ENCODE measurements around the gene KIAA1671. TPM values are rescaled to one million over a fixed set of nuclear protein-coding genes. Genes with fewer than 3 reads are reported as not detected.

The KIAA1671 gene
- total RNA-seq (2022; extraction: Qiagen RNA extraction; ENCODE audit: low read depth), result 10.0 to 15.0 TPM (median 13.2 TPM) in 5 replicates

DNA sequence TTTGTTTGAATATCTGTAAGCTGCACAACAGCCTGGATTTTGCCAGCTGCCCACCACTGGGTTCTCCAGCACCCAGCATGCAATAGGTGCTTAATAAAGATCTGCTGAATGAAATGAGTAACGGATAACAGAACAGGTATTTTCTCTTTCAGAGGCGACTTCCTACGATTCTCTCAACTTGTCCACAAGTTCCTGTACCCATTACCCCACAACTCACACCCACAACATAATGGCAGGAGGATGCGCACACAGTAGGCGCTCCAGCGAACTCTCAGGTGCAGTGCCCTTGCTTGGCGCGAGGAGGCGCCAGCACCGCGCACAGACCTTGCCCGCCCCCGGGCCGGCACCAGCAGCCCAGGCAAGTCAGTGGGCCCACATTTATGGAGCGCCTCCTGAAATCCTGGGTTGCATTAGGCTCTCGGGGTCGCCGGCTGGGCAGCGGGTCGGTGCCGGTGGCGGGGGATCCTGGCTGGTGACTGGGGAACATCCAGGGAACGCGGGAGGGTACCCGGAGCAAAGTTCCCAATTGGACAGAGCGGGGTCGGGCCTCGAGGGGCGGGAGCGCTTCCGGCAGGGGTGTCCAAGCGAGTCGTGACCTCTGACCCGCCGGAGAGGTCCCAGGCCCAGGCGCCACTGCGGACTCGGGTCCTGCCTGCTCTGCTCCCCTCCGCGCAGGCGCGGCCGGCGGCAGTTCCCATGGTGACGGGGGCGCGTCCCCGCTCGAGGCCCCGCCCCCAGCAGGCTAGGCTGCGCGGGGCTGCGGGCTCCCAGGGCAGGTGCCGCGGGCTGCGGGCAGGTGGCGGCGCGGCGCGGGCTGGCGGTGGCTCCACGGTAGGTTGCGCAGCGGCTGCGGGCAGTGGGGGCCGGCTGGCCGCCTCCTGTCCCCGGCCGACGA lies at the start of gene KIAA1671:
Gene KIAA1671, plus strand, starts transcription at position 775 of the 895 bp plus-strand sequence. CDS start 75,284 bp downstream, outside the sequence.

DNA sequence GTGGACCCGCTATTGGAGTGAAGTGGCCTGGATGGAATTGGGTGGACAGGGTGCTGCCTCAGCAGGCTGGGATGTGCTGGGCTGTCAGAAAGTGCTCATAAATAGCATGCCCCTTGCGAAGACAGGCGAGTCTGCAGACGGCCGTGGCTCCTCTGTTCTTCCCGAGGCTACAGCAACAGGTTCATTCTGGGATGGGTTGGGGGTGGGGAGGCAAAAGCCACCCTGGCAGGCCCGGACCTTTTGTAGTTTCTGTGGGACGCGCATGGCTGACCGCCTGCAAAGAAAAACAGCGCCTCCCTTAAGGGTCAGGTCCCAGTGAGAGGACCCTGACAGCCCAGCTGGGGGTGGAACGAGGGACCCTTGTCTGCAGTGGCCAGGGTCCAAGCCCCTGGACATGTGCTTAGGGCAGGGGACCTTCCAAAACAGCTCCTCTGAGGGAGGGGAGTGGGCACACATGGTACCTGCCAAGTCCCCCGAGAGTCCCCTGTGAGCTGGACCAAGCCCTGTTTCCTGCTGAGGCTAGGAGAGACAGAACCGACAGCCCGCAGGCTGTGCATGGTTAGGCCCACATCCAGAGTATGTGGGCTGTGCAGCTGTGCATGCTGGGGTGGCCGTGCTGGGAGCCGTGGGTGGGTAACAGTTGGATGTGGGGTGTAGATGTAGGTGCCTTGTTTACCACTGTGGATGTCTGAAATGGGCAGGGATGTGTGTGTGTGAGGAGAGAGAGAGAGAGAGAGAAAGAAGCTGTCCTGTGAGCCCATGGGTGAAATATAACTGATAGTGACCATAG lies 247.4 kb downstream of the KIAA1671 start, which contains the start of gene CRYBB3:
Gene CRYBB3, plus strand, starts transcription at position 128 of the 790 bp plus-strand sequence. CDS start 1,539 bp downstream, outside the sequence.

DNA sequence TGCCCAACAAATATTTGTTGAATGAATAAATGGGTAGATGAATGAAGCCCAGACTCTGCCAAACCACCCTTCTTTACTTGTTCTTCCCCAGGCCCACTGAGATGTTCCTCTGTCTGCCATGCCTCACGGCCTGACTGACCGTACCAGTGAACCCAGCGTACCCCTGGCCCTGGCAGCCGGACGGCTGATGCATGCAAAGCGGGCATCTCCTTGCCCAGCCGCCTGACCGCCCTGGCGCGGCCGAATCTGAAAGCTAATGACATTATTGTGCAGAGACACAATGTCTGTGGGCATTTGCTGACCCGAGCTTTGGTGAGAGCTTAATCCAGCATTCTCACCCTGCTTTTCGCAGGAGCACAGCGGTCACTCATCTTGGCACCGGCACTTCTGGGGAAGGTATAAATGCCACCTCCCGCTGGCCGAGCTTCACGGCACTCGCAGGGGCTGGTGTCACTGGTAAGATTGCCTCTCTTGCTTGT lies 266.7 kb downstream of the KIAA1671 start, which contains the start of gene CRYBB2:
Gene CRYBB2, plus strand, starts transcription at position 429 of the 479 bp plus-strand sequence. CDS start 1,791 bp downstream, outside the sequence.

Other genes starting within 250 kb of the KIAA1671 start
- not detected in 5 replicates for gene PIWIL3, start 178.0 kb upstream of the KIAA1671 start, total RNA-seq (2022; extraction: Qiagen RNA extraction; ENCODE audit: low read depth)
- 0.15 to 0.96 TPM (median 0.53 TPM) in 5 replicates for gene SGSM1, start 146.5 kb upstream of the KIAA1671 start, total RNA-seq (2022; extraction: Qiagen RNA extraction; ENCODE audit: low read depth)
- gene LHFPL7, start 6.0 kb upstream of the KIAA1671 start, total RNA-seq (2022; extraction: Qiagen RNA extraction; ENCODE audit: low read depth), result not detected in 5 replicates
- 0.19 TPM in 1 of 5 replicates, not detected in the others for gene CRYBB3, start 247.1 kb downstream of the KIAA1671 start, total RNA-seq (2022; extraction: Qiagen RNA extraction; ENCODE audit: low read depth)

Measured in A549 treated with GW870086 at 1 μM for 4 hours (cell line).